ENCODE measurements around the gene MAPK13.

MAPK13 gene

GRCh38 chr6:36154286-36154685 lies 24.0 kb downstream of the MAPK13 start:
- DNase-seq (ENCODE audit: low read depth): no peak

GRCh38 chr6:36155662-36156061 lies 25.3 kb downstream of the MAPK13 start:
- no peak for DNase-seq (ENCODE audit: low read depth)

- no peak for DNase-seq (ENCODE audit: low read depth)
Observed at GRCh38 chr6:36160147-36160760, 29.9 kb downstream of the MAPK13 start.

GRCh38 chr6:36169023-36170007 lies 39.0 kb downstream of the MAPK13 start:
- no peak for DNase-seq (ENCODE audit: low read depth)

GRCh38 chr6:36170704-36171103 lies 40.4 kb downstream of the MAPK13 start:
- DNase-seq (ENCODE audit: low read depth): no peak

GRCh38 chr6:36171573-36171972 lies 41.3 kb downstream of the MAPK13 start:
- DNase-seq (ENCODE audit: low read depth): no peak

GRCh38 chr6:36177166-36177565 lies 46.9 kb downstream of the MAPK13 start:
- no peak for DNase-seq (ENCODE audit: low read depth)

GRCh38 chr6:36178544-36178943 lies 48.2 kb downstream of the MAPK13 start:
- DNase-seq (ENCODE audit: low read depth): no peak

GRCh38 chr6:36180126-36180525 lies 49.8 kb downstream of the MAPK13 start:
- no peak for DNase-seq (ENCODE audit: low read depth)

GRCh38 chr6:36184311-36184710 lies 54.0 kb downstream of the MAPK13 start:
- DNase-seq (ENCODE audit: low read depth): no peak

- no peak for DNase-seq (ENCODE audit: low read depth)
Observed at GRCh38 chr6:36186199-36186598, 55.9 kb downstream of the MAPK13 start.

- no peak for DNase-seq (ENCODE audit: low read depth)
Observed at GRCh38 chr6:36187446-36187845, 57.1 kb downstream of the MAPK13 start.

Measured in stimulated activated CD8-positive, alpha-beta memory T cell treated with anti-CD3 and anti-CD28 coated beads, Interleukin-12 subunit alpha, Interleukin-12 subunit beta, amount 100 ng/mL, for 1 hour (primary cell).